IPS-18a (cell line): ENCODE measurements around the gene MTUS2.

Experiments used
- H3K27ac ChIP-seq: one replicate; pipeline ENCODE4 v1.5.1; 2013; ENCODE audit warnings: low read length
- H3K27me3 ChIP-seq: one replicate; pipeline ENCODE4 v1.6.1; 2013; ENCODE audit warnings: mild to moderate bottlenecking, low read length; ENCODE audit not compliant: control insufficient read depth, insufficient read depth
- H3K36me3 ChIP-seq: one replicate; pipeline ENCODE4 v1.6.1; 2013; ENCODE audit warnings: low read depth, low read length; ENCODE audit not compliant: control insufficient read depth
- H3K4me1 ChIP-seq: one replicate; pipeline ENCODE4 v1.6.1; 2013; ENCODE audit warnings: low read depth, low read length; ENCODE audit not compliant: control insufficient read depth
- H3K4me3 ChIP-seq: one replicate; pipeline ENCODE4 v1.5.1; 2013; ENCODE audit warnings: low read length
- H3K9ac ChIP-seq: one replicate; pipeline ENCODE4 v1.6.1; 2013; ENCODE audit warnings: mild to moderate bottlenecking, low read length, moderate library complexity
- H3K9me3 ChIP-seq: one replicate; pipeline ENCODE4 v1.6.1; 2013; ENCODE audit warnings: low read depth, low read length; ENCODE audit not compliant: control insufficient read depth

Gene MTUS2

GRCh38 chr13:29099781-29100406, 279.8 kb downstream of the MTUS2 start:
- Histone ChIP-seq H3K4me1 (no peaks in the 10 kb centered on the region), H3K27me3 (no peaks in the 10 kb centered on the region), H3K4me3 (no peak overlapping the region), H3K9ac (no peak overlapping the region), H3K36me3 (no peaks in the 10 kb centered on the region), H3K27ac (no peak overlapping the region), H3K9me3 (no peaks in the 10 kb centered on the region)

DNA sequence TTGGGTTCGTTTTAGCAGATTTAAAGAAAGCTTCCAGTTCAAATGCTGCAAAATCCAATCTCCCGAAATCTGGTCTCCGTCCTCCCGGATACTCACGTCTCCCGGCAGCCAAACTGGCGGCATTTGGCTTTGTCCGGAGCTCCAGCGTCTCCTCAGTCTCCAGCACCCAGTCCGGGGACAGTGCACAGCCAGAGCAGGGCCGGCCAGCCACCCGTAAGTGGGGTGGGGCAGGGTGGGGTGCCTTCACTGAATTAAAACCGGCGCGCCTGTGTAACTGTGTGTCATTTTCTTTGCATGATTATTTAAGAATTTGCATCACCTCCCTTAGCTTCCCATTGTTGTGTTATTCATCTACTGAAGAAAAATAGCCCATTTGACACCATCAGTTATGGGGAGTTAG, 280.6 kb downstream of the MTUS2 start:
- H3K9me3 ChIP-seq, result no peaks in the 10 kb centered on the region
- no peaks in the 10 kb centered on the region for H3K4me1 ChIP-seq
- no peaks in the 10 kb centered on the region for H3K27me3 ChIP-seq
- no peaks in the 10 kb centered on the region for H3K36me3 ChIP-seq
- no peak overlapping the region for H3K27ac ChIP-seq
- no peak overlapping the region for H3K4me3 ChIP-seq
- no peak overlapping the region for H3K9ac ChIP-seq

GRCh38 chr13:29101409-29101808, 281.3 kb downstream of the MTUS2 start:
- no peaks in the 10 kb centered on the region for H3K4me1 ChIP-seq
- H3K27ac ChIP-seq, result no peak overlapping the region
- H3K36me3 ChIP-seq, result no peaks in the 10 kb centered on the region
- no peak overlapping the region for H3K4me3 ChIP-seq
- no peaks in the 10 kb centered on the region for H3K27me3 ChIP-seq
- H3K9ac ChIP-seq, result no peak overlapping the region
- H3K9me3 ChIP-seq, result no peaks in the 10 kb centered on the region

DNA sequence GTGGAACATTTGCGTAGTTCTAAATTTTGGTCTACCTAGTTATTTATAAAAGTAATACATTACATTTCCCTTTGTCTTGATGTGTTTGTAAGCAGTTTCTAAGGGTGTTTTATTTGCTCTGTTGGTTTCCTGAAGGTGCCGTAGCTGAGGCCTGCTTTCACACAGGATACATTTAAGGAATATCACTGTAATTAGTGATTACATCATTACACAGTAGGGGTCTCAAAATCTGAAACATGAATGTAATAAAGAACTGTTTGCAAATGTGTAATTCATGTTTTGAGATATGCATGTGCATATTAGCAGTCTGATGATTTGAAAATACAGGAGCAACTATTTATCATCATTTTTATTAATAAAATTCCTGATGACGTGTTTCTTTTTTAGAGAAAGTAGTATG, 281.8 kb downstream of the MTUS2 start:
- no peaks in the 10 kb centered on the region for H3K4me1 ChIP-seq
- H3K36me3 ChIP-seq, result no peaks in the 10 kb centered on the region
- H3K27ac ChIP-seq, result no peak overlapping the region
- no peak overlapping the region for H3K4me3 ChIP-seq
- H3K9ac ChIP-seq, result no peak overlapping the region
- H3K9me3 ChIP-seq, result no peaks in the 10 kb centered on the region
- H3K27me3 ChIP-seq, result no peaks in the 10 kb centered on the region

- no peak overlapping the region for H3K9ac ChIP-seq
- H3K27me3 ChIP-seq, result no peaks in the 10 kb centered on the region
- H3K4me1 ChIP-seq, result no peaks in the 10 kb centered on the region
- H3K9me3 ChIP-seq, result no peaks in the 10 kb centered on the region
- H3K27ac ChIP-seq, result no peak overlapping the region
- no peak overlapping the region for H3K4me3 ChIP-seq
- no peaks in the 10 kb centered on the region for H3K36me3 ChIP-seq
These were observed 283.1 kb downstream of the MTUS2 start for GRCh38 chr13:29103065-29103800.

GRCh38 chr13:29104461-29104860, 284.3 kb downstream of the MTUS2 start:
- Histone ChIP-seq H3K9me3 (no peaks in the 10 kb centered on the region), H3K9ac (no peak overlapping the region), H3K27me3 (no peaks in the 10 kb centered on the region), H3K27ac (no peak overlapping the region), H3K4me3 (no peak overlapping the region), H3K4me1 (no peaks in the 10 kb centered on the region), H3K36me3 (no peaks in the 10 kb centered on the region)

DNA sequence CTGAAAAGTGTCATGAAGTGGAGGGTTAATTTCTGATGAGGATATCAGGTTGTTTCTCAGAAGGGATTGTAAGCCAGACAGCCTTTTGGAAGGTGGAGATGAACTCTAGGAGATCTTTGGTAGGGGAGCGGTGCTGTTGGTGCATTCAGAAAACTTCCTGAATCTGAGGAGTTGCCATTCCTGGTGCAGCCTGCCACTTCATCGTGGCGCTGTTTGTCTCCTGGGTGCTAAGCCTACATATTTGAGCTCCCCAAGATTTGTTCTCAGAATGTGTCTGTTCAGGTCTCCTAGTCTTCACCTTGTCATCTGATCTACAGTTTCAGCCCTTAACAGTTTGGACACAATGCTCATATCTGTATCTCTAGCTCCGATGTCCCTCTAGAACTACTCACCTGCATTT, 285.6 kb downstream of the MTUS2 start:
- no peak overlapping the region for H3K27ac ChIP-seq
- no peaks in the 10 kb centered on the region for H3K27me3 ChIP-seq
- no peak overlapping the region for H3K9ac ChIP-seq
- H3K36me3 ChIP-seq, result no peaks in the 10 kb centered on the region
- H3K4me3 ChIP-seq, result no peak overlapping the region
- H3K4me1 ChIP-seq, result no peaks in the 10 kb centered on the region
- no peaks in the 10 kb centered on the region for H3K9me3 ChIP-seq

DNA sequence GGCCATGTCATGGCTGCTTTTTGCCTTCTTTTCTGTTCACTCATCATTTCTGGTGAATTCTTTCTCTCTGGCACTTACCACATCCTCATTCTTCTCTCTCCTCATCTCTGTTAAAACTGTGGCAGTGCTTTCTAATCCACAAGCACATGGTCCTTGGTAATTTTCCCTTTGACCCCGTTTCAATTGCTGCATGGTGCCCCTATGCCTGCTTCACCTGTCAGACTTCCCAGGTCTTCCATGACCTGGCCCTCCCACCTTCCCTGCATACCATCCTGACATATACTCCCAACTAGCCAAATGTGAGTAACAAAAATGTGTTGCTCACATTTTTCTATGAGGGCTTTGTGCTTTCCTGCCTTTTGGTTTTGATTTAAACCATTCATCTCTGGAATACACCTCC, 286.5 kb downstream of the MTUS2 start:
- Histone ChIP-seq H3K36me3 (no peaks in the 10 kb centered on the region), H3K4me3 (no peak overlapping the region), H3K27ac (no peak overlapping the region), H3K9ac (no peak overlapping the region), H3K27me3 (no peaks in the 10 kb centered on the region), H3K4me1 (no peaks in the 10 kb centered on the region), H3K9me3 (no peaks in the 10 kb centered on the region)

GRCh38 chr13:29108068-29108786, 288.1 kb downstream of the MTUS2 start:
- Histone ChIP-seq H3K27me3 (no peaks in the 10 kb centered on the region), H3K4me3 (no peak overlapping the region), H3K4me1 (no peaks in the 10 kb centered on the region), H3K9me3 (no peaks in the 10 kb centered on the region), H3K9ac (no peak overlapping the region), H3K36me3 (no peaks in the 10 kb centered on the region), H3K27ac (no peak overlapping the region)

- Histone ChIP-seq H3K36me3 (no peaks in the 10 kb centered on the region), H3K9ac (no peak overlapping the region), H3K9me3 (no peaks in the 10 kb centered on the region), H3K4me3 (no peak overlapping the region), H3K4me1 (no peaks in the 10 kb centered on the region), H3K27ac (no peak overlapping the region), H3K27me3 (no peaks in the 10 kb centered on the region)
These were observed 289.8 kb downstream of the MTUS2 start for GRCh38 chr13:29109987-29110386.

DNA sequence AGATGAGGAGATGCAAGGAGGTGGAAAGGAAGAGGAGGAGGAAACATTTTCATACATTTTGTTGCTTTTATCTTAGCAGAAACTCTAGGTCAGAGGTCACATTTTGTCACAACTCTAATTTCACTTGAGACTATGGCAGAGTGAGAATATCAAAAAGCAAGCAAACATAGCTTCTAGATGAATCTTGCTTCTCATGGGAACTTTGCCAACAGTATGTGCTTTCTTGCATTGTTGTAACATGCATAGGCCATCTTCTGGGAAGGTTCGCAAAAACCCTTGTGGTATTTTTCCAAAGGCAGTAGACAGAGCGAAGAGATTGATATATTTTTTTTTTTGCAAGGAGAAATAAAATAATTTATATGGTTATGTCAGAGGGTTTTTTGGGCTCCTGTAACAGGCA, 291.3 kb downstream of the MTUS2 start:
- no peaks in the 10 kb centered on the region for H3K36me3 ChIP-seq
- H3K9ac ChIP-seq, result no peak overlapping the region
- no peak overlapping the region for H3K27ac ChIP-seq
- H3K27me3 ChIP-seq, result no peaks in the 10 kb centered on the region
- H3K9me3 ChIP-seq, result no peaks in the 10 kb centered on the region
- H3K4me3 ChIP-seq, result no peak overlapping the region
- no peaks in the 10 kb centered on the region for H3K4me1 ChIP-seq
